Activated CD4-positive, alpha-beta T cell treated with anti-CD3 and anti-CD28 coated beads, Interleukin-2, amount 10 ng/mL, durations not matched to agents 24 days and 14 days (primary cell): ENCODE measurements around the gene HIC1. TPM values are rescaled to one million over a fixed set of nuclear protein-coding genes. Genes with fewer than 3 reads are reported as not detected.

Experiments used
- DNase-seq: peaks from one replicate; pipeline ENCODE4 v3.0.0; 2022
- H3K27ac Mint-ChIP-seq: one replicate; pipeline ENCODE4 v1.8.0; 2022; ENCODE audit warnings: mild to moderate bottlenecking, mixed read lengths
- H3K27me3 Mint-ChIP-seq: one replicate; pipeline ENCODE4 v1.8.0; 2022; ENCODE audit warnings: mixed read lengths
- H3K36me3 Mint-ChIP-seq: one replicate; pipeline ENCODE4 v1.8.0; 2022; ENCODE audit warnings: low read depth, mild to moderate bottlenecking, mixed read lengths
- H3K4me1 Mint-ChIP-seq: one replicate; pipeline ENCODE4 v1.8.0; 2021; ENCODE audit warnings: mixed read lengths
- H3K4me3 Mint-ChIP-seq: one replicate; pipeline ENCODE4 v1.8.0; 2022; ENCODE audit warnings: mild to moderate bottlenecking, moderate library complexity, mixed read lengths
- H3K9me3 Mint-ChIP-seq: one replicate; pipeline ENCODE4 v1.8.0; 2021; ENCODE audit warnings: mixed read lengths
- intact Hi-C: fragments of 100-400 bp; cut with micrococcal nuclease; formaldehyde crosslinking; loops from one replicate; pipeline ENCODE4 v1.15.1; 2023
- total RNA-seq: library from RNA; stranded (reverse); gene quantifications from 2 replicates; pipeline ENCODE4 v1.2.3, GENCODE V29; 2022

Gene HIC1
- total RNA-seq, 1 donor from 2014 or later = 51.6 TPM

GRCh38 chr17:2064980-2065785 is 10.3 kb downstream of the HIC1 start:
- no peaks in the 10 kb centered on the region for H3K27me3 Mint-ChIP-seq
- H3K27ac Mint-ChIP-seq = peak overlapping the region; percentile 75
- H3K4me3 Mint-ChIP-seq = no peak overlapping the region
- DNase-seq = peak; percentile 91
- peaks cover 61% of the 10 kb centered on the region for H3K4me1 Mint-ChIP-seq
- intact Hi-C loops = no loop called here
- no peaks in the 10 kb centered on the region for H3K9me3 Mint-ChIP-seq
- H3K36me3 Mint-ChIP-seq = peaks cover 60% of the 10 kb centered on the region

GRCh38 chr17:2065949-2066400 is 11.1 kb downstream of the HIC1 start:
- intact Hi-C loops = no loop called here
- no peak for DNase-seq
- H3K27ac Mint-ChIP-seq = peak overlapping the region; percentile 70

GRCh38 chr17:2067048-2067561 is 12.2 kb downstream of the HIC1 start:
- no peak for DNase-seq
- intact Hi-C loops = no loop called here
- no peaks in the 10 kb centered on the region for H3K9me3 Mint-ChIP-seq
- no peak overlapping the region for H3K4me3 Mint-ChIP-seq
- H3K36me3 Mint-ChIP-seq = peaks cover 55% of the 10 kb centered on the region
- peaks cover 67% of the 10 kb centered on the region for H3K4me1 Mint-ChIP-seq
- H3K27ac Mint-ChIP-seq = peak overlapping the region; percentile 53
- H3K27me3 Mint-ChIP-seq = no peaks in the 10 kb centered on the region

More at GRCh38 chr17:2065949-2066400, 11.1 kb downstream of the HIC1 start:
- Mint-ChIP-seq H3K9me3 (no peaks in the 10 kb centered on the region), H3K4me1 (peaks cover 60% of the 10 kb centered on the region), H3K36me3 (peaks cover 55% of the 10 kb centered on the region), H3K27me3 (no peaks in the 10 kb centered on the region), H3K4me3 (no peak overlapping the region)

GRCh38 chr17:2067608-2068024 is 12.7 kb downstream of the HIC1 start:
- Mint-ChIP-seq H3K4me3 (no peak overlapping the region), H3K27ac (peak overlapping the region; percentile 64), H3K9me3 (no peaks in the 10 kb centered on the region), H3K36me3 (peaks cover 55% of the 10 kb centered on the region), H3K4me1 (peaks cover 67% of the 10 kb centered on the region), H3K27me3 (no peaks in the 10 kb centered on the region)
- DNase-seq = peak; percentile 60
- intact Hi-C loops = no loop called here

GRCh38 chr17:2068031-2068518 is 13.2 kb downstream of the HIC1 start:
- DNase-seq = no peak
- intact Hi-C loops = no loop called here
- Mint-ChIP-seq H3K27ac (peak overlapping the region; percentile 64), H3K36me3 (peaks cover 56% of the 10 kb centered on the region), H3K9me3 (no peaks in the 10 kb centered on the region), H3K4me1 (peaks cover 69% of the 10 kb centered on the region), H3K4me3 (no peak overlapping the region), H3K27me3 (no peaks in the 10 kb centered on the region)

- H3K36me3 Mint-ChIP-seq = peaks cover 54% of the 10 kb centered on the region
Observed at GRCh38 chr17:2068519-2069051, 13.7 kb downstream of the HIC1 start.

GRCh38 chr17:2070241-2071023 is 15.5 kb downstream of the HIC1 start:
- H3K4me1 Mint-ChIP-seq = peaks cover 58% of the 10 kb centered on the region
- peak; percentile 89 for DNase-seq
- H3K4me3 Mint-ChIP-seq = peak overlapping the region; percentile 74
- H3K27ac Mint-ChIP-seq = peak overlapping the region; percentile 97
- H3K27me3 Mint-ChIP-seq = no peaks in the 10 kb centered on the region
- peaks cover 47% of the 10 kb centered on the region for H3K36me3 Mint-ChIP-seq
- H3K9me3 Mint-ChIP-seq = no peaks in the 10 kb centered on the region
- intact Hi-C loops = loop anchor here (1.0 to 2.0 kb wide), 3 partner anchors 16 to 153 kb away; partner anchors contain the start of gene HIC1

More at GRCh38 chr17:2068519-2069051, 13.7 kb downstream of the HIC1 start:
- Mint-ChIP-seq H3K4me1 (peaks cover 65% of the 10 kb centered on the region), H3K4me3 (peak overlapping the region; percentile 60), H3K9me3 (no peaks in the 10 kb centered on the region), H3K27me3 (no peaks in the 10 kb centered on the region), H3K27ac (peak overlapping the region; percentile 97)
- no peak for DNase-seq
- intact Hi-C loops = no loop called here

GRCh38 chr17:2071024-2071385 is 16.1 kb downstream of the HIC1 start:
- Mint-ChIP-seq H3K27ac (peak overlapping the region; percentile 97), H3K9me3 (no peaks in the 10 kb centered on the region), H3K4me1 (peaks cover 61% of the 10 kb centered on the region), H3K36me3 (peaks cover 42% of the 10 kb centered on the region), H3K4me3 (peak overlapping the region; percentile 74), H3K27me3 (no peaks in the 10 kb centered on the region)
- intact Hi-C loops = loop anchor here (2.0 kb wide), 1 partner anchor 16 kb away; the partner anchor contains the start of gene HIC1
- DNase-seq = no peak

GRCh38 chr17:2071455-2072281 is 16.8 kb downstream of the HIC1 start:
- peaks cover 63% of the 10 kb centered on the region for H3K4me1 Mint-ChIP-seq
- H3K27ac Mint-ChIP-seq = peak overlapping the region; percentile 97
- H3K27me3 Mint-ChIP-seq = no peaks in the 10 kb centered on the region
- intact Hi-C loops = loop anchor here (2.0 kb wide), 1 partner anchor 17 kb away; the partner anchor contains the start of gene HIC1
- H3K36me3 Mint-ChIP-seq = peaks cover 42% of the 10 kb centered on the region
- no peak overlapping the region for H3K4me3 Mint-ChIP-seq
- no peak for DNase-seq
- no peaks in the 10 kb centered on the region for H3K9me3 Mint-ChIP-seq

GRCh38 chr17:2074919-2075318 is 20.0 kb downstream of the HIC1 start:
- Mint-ChIP-seq H3K36me3 (peaks cover 44% of the 10 kb centered on the region), H3K9me3 (no peaks in the 10 kb centered on the region), H3K4me3 (no peak overlapping the region), H3K4me1 (peaks cover 46% of the 10 kb centered on the region), H3K27me3 (no peaks in the 10 kb centered on the region), H3K27ac (no peak overlapping the region)
- intact Hi-C loops = no loop called here
- no peak for DNase-seq

- no peak overlapping the region for H3K27ac Mint-ChIP-seq
- peaks cover 41% of the 10 kb centered on the region for H3K4me1 Mint-ChIP-seq
- no peaks in the 10 kb centered on the region for H3K27me3 Mint-ChIP-seq
- DNase-seq = peak; percentile 58
- intact Hi-C loops = no loop called here
- H3K4me3 Mint-ChIP-seq = no peak overlapping the region
- peaks cover 44% of the 10 kb centered on the region for H3K36me3 Mint-ChIP-seq
- no peaks in the 10 kb centered on the region for H3K9me3 Mint-ChIP-seq
Observed at GRCh38 chr17:2075336-2076086, 20.6 kb downstream of the HIC1 start.
